DMS114 treated with DMSO at 0.1 percent for 48 hours (cell line): ENCODE measurements around the gene DSG3.
"Not testable (repeated sequence)": the region's sequence is repeated elsewhere in the genome, so short reads cannot be mapped to it uniquely, and the experiment has no call there.

ENCODE experiments used
- DNase-seq: peaks from one replicate; lab custom pipeline; 2025; ENCODE audit not compliant: unreplicated experiment; lab: John Stamatoyannopoulos, UW

The DSG3 gene

DNA sequence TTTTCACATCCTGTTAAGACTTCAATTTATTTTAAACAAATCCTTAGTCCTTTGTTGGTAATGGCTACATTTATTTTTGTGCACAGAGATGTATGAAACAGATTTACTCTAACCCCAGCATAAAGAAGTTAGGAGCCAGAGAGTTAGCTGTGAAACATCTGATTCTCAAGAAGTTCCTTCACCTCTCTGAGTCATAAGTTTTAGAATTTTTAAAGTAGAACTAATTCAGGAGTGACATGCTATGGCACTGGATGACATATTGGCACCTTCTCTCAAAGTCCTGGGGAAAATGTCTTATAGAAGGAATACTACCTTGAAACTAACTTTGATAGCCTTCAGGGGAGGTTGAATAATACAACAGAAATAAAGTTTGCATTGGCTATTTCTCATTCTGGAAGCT lies 44.0 kb downstream of the DSG3 start:
- no peak for DNase-seq

- no peak for DNase-seq
Observed at GRCh38 chr18:31492671-31493070, 45.1 kb downstream of the DSG3 start.

GRCh38 chr18:31493171-31493570 lies 45.6 kb downstream of the DSG3 start:
- no peak for DNase-seq

GRCh38 chr18:31493941-31494340 lies 46.4 kb downstream of the DSG3 start:
- DNase-seq, result no peak

- not testable (repeated sequence) for DNase-seq
Observed at GRCh38 chr18:31494705-31495244, 47.2 kb downstream of the DSG3 start.

GRCh38 chr18:31497404-31497835 lies 49.9 kb downstream of the DSG3 start:
- no peak for DNase-seq

DNA sequence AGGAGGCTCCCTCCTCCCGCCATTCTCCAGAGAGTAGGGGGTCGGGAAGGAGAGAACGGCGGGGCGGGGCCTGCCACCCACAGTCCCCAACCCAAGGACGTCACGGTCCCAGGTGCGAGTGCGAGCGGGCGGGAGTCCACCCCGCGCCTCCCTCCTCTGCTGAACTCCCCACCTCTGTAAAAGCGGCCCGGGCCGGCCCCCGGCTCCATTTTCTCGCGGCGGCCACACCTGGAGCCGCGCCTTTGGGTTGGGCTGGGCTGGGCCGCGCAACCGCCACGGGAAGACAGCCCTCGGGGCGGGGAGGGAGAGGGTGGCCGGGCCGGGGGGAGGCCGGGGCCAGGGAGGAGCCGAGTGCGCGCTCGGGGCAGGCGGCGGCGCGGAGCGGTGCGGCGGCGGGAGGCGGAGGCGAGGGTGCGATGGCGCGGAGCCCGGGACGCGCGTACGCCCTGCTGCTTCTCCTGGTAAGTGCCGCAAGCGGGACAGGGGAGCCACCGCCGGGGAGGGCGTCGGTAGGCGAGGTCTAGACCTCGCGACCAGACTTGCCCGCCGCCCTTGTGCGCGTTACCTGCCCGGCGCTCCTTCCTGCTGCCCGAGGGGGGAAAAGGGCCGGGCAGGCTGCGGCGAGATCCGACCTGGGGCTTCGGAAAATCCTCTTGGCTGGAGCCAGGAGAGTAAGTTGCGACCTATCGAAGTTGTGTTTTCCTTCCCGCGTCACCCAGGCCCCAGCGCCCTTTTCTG lies 50.5 kb downstream of the DSG3 start, which contains the start of gene DSG2:
DSG2 (plus strand) TSS at position 342 of the 738 bp plus-strand sequence; CDS start at position 417, 75 bp downstream.
- no peak for DNase-seq

- DNase-seq, result no peak
Observed at GRCh38 chr18:31498574-31499524, 51.3 kb downstream of the DSG3 start.

DNA sequence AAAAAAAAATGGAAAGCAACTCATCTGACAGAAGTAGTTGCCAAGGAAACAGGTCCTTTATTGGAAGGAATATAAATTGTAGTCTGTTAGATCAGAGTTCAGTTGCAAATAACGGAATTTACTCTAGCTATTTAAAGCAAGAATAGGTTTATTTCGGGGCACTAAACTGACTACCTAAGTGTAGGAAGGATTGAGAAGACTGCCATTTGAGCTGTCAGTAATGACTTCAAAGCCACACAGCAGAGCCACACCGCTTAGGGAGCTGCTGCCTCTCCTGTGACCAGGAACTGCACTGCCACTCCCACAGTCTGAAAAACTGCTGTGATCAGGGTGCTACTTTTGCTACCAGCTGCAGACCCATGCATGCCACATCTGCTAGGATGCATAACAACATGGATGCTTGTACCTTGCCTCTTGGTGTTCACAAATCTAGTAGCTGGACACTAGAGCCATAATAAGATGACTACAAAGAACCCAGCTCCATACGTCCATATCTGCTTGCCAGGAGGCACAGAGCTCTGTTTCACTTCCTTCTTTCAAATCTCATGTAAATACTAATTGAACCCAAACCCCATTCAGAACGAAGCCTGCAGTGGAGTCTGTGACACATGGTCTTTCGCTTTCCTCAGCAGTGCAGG lies 52.6 kb downstream of the DSG3 start:
- DNase-seq, result no peak

- DNase-seq, result no peak
Observed at GRCh38 chr18:31503011-31503410, 55.5 kb downstream of the DSG3 start.

DNA sequence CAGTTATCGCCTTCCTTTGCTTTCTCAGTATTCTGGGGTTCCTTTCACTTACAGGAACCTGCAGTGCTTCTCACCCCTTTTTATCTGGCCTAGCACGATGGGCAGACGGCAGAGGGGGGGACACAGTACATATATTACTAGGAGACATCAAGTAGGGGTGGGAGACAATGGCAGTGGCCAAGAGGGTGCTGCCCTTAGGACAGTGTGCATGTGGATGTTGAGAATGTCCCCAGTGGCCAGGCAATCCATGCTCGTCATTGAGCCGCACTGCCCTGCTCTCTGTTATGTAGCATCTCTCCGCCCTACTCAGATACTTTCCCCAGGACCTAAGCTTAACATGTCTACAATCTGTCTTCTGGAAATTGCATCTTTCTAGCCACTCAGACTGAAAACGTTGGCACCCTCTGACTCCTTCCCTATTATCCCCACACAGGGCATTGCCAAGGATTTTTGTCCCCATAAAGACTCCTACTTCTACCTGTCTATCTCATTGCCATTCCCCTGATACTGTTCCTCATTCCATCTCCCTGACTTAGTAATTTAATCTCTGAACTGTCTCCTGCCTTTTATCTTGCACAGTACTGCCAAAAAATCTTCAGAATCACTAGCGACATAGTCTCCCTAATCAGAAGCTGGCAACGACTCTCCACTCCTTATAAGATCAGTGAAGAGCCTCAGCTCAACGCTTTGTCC lies 57.1 kb downstream of the DSG3 start:
- DNase-seq, result no peak

DNA sequence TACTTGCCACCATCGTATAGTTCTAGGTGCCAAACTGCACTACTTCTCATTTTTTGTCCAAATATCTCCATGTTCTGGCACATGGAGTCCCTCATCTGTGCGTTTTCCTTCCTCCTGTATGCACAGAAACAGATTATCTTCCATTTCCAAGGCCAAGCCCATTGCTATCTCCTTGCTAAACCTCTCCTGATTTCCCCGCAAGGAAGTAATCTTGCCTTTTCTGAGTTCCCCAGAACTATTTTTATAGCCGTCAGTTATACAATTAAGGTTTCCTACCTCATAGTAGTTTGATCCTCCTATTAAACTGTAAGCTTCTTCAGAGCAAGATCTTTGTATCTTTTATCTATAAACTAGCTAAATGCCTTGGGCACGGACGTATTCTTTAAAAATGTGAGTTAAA lies 57.6 kb downstream of the DSG3 start:
- DNase-seq, result no peak

DNA sequence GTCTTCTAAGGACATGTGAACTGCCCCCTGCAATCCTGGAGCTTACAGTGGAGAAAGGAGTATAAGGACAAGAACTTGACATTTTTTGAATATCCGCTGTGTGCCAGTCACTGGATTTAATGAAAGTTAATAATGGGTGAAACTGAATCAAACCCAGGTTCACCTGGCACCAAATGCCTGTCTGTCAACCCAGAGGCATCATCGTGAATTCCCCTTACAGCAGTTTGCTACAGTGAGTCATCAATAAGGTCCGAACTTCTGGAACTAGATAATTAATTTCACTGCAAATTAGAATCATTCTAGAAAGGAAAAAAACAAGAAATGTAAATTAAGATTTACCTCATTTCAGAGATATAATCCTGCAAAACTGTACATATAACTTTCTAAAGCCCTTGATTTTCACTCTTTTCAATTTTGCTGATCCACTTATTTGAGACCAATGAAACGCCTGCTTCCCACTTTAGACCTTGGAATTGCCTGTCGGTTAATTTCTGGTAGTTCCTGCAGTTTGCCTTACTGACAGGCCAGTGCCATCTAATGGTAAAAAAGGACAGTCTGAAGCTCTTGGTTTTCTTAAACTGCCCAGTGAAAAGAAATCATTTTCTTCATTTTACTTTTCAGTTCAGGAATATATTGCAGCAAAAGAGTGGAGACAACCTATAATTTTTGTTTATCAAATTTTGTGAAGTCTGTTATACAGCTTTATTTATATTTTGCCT lies 58.6 kb downstream of the DSG3 start:
- DNase-seq, result peak; percentile 13

- not testable (repeated sequence) for DNase-seq
Observed at GRCh38 chr18:31507124-31507523, 59.6 kb downstream of the DSG3 start.

DNA sequence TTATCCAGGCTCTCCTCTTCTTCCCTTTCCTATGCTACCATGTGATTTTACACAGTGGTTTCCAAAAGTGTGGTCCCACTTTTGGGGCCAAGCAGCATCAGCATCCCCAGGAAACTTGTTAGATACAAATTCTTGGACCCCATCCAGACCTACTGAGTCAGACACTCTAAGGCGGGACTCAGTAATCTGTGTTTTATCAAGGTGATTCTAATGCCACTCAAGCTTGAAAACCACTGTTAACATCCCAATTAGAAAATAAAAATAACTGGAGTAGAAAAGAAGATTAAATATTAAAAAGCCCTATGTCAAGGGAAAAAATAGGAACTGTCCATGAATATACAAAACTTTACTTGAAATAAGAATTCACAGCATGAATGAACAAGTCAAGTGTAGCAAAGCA lies 61.2 kb downstream of the DSG3 start:
- DNase-seq, result no peak

GRCh38 chr18:31509571-31509970 lies 62.0 kb downstream of the DSG3 start:
- no peak for DNase-seq

GRCh38 chr18:31510319-31510718 lies 62.8 kb downstream of the DSG3 start:
- DNase-seq, result no peak

- no peak for DNase-seq
Observed at GRCh38 chr18:31511098-31511497, 63.6 kb downstream of the DSG3 start.

DNA sequence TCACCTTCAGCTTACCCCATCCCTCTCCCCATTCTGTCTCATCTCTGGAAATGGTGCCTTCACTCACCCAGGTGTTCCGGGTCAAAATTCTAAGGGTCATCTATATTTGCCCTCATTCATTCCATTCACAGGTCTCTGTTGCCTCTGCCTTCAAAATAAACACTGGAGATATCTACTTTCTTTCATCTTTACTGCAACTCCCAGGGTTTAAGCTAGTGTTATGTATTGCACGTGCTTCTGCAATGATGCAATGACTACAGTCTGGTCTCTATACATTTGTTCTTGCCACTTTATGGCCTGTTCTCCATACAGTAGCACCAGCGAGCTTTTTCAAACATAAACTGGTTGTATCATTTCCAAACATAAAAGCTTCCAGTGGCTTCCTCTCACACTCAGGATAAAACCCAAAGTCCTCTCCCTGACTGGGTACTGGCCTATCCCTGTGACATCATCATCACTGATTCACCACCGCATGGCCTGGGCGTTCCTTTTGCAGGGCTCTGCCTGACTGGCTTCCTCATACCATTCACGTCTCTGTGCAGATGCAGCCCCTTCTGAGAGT lies 64.7 kb downstream of the DSG3 start:
- DNase-seq, result no peak
